SK-N-MC (cell line): Measurements from ENCODE around the gene MRPL48.

ENCODE experiments used
- DNase-seq: peaks from one replicate; pipeline ENCODE4 v3.0.0-alpha.2; 2011; ENCODE audit warnings: low read depth, low spot score
- H3K27ac ChIP-seq: fragments of 200-600 bp; sonication (generic); 2 replicates; pipeline ENCODE4 v1.5.1; 2016; ENCODE audit warnings: mixed run types
- H3K36me3 ChIP-seq: fragments of 200-600 bp; sonication (generic); 2 replicates; pipeline ENCODE4 v1.6.1; 2017; ENCODE audit warnings: antibody characterized with exemption, low read length, mixed read lengths; ENCODE audit not compliant: insufficient read depth
- H3K4me3 ChIP-seq: fragments of 200-600 bp; sonication (generic); 2 replicates; pipeline ENCODE4 v1.5.1; 2016
- H3K9ac ChIP-seq: fragments of 200-600 bp; sonication (generic); 2 replicates; pipeline ENCODE4 v1.8.0; 2017; ENCODE audit warnings: mixed run types, mixed read lengths; ENCODE audit not compliant: insufficient read length
- H3K9me3 ChIP-seq: fragments of 200-600 bp; sonication (generic); 2 replicates; pipeline ENCODE4 v1.6.1; 2017; ENCODE audit warnings: low read depth, mild to moderate bottlenecking, antibody characterized with exemption, low read length, moderate library complexity, mixed read lengths
- EZH2 ChIP-seq: fragments of 200-600 bp; sonication (generic); IDR thresholded peaks from one replicate; pipeline ENCODE4 v1.6.1; 2017; ENCODE audit warnings: antibody characterized with exemption
- FOXP2 ChIP-seq: optimal IDR thresholded peaks from 2 replicates; pipeline ENCODE3; 2011; ENCODE audit warnings: mild to moderate bottlenecking, moderate library complexity; ENCODE audit not compliant: insufficient read depth; ENCODE audit errors: extremely low read length, control extremely low read depth
- POLR2AphosphoS5 ChIP-seq: IDR thresholded peaks from 2 replicates; pipeline ENCODE4 v1.6.1; 2012; ENCODE audit warnings: mild to moderate bottlenecking, low read depth, low read length, borderline replicate concordance

MRPL48 gene

DNA sequence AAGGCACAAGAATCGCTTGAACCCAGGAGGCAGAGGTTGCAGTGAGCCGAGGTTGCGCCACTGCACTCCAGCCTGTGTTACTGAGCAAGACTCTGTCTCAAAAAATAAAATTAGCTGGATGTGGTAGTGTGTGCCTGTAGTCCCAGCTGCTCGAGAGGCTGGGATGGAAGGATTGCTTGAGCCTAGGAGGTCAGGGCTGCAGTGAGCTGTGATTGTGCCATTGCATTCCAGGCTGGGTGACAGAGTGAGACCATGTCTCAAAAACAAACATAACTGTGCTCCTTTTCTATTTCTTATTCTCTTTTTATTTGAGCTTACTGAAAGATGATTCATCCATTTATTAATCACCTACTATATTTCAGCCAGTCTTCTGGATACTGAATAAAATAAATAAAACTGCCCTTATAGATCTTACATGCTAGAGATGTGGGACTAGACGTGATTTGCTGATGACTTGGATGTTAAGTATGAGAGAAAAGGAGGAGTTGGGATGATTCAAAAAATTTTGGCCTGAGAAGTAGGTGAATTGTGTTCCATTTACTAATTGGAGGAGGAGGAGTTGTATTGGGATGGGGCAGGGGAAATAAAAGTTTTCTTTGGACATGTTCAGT lies 107.2 kb downstream of the MRPL48 start:
- Histone ChIP-seq H3K9ac (no peak overlapping the region), H3K27ac (no peak overlapping the region), H3K36me3 (peaks cover 11% of the 10 kb centered on the region), H3K9me3 (no peaks in the 10 kb centered on the region), H3K4me3 (no peak overlapping the region)
- no peak for TF ChIP-seq EZH2
- TF ChIP-seq FOXP2 = no peak
- no peak for TF ChIP-seq POLR2AphosphoS5
- DNase-seq = no peak

DNA sequence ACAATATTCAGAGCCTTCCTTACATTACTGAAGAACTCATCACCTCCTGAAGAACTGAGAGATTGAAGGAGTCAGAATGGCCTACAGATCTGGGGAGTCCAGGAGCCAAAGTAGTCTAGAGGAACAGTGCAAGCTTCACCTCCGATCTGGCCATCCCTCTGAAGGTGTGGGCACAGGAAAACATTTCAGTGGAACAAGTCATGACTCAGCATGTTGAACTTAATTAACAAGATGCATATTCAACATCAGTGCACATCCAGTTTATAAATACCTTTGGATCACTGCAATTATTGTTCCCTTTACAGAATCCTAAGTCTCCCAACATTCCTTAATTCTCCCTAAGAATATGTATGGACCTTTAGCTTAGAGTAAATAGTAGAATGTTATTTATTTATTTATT lies 114.6 kb downstream of the MRPL48 start:
- no peak for DNase-seq
- H3K4me3 ChIP-seq = no peak overlapping the region
- peaks cover 13% of the 10 kb centered on the region for H3K36me3 ChIP-seq
- no peak for TF ChIP-seq EZH2
- no peak for TF ChIP-seq FOXP2
- no peak for TF ChIP-seq POLR2AphosphoS5
- no peak overlapping the region for H3K9ac ChIP-seq
- no peaks in the 10 kb centered on the region for H3K9me3 ChIP-seq
- no peak overlapping the region for H3K27ac ChIP-seq

DNA sequence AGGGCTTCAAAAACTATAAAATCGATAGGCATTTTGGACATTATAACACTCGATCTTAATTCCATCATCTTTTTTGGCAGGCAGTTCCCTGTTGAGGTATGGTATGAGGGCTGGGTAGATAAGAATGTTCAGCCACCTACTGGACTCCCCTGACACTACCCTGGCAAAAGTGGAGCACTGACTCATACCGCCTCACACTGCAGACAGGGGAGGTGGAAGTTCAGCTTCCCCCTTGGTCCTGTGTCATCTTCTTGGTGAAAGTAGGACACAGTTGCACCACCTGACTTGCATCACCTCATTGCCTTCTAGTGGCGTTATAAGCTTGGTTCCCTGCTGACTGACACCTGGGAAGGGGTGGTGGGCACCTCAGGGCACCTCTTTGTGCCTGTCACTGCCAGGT lies 119.5 kb downstream of the MRPL48 start:
- no peak for TF ChIP-seq EZH2
- no peak for TF ChIP-seq POLR2AphosphoS5
- no peak for TF ChIP-seq FOXP2
- Histone ChIP-seq H3K9me3 (no peaks in the 10 kb centered on the region), H3K36me3 (peaks cover 19% of the 10 kb centered on the region; the same call in 1 of the 2 replicates), H3K9ac (no peak overlapping the region), H3K27ac (no peak overlapping the region), H3K4me3 (no peak overlapping the region)
- DNase-seq = no peak

DNA sequence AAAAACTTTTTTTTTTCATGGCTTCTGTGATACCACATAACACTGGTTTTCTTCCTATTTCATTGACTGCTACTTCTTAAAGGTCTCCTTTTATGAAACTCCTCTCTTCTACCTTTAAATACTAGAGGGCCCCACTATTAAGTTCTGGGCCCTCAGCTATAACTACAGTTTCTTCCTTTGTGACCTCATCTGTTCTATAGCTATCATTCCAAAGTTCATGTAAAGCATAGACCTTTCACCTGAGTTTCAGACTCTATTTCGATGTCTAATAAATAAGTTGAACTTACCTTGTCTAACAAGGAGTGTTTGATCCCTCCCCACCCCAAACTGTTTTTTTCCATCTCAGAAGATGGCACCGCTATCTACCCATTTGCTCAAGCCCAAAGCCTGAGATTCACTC lies 124.4 kb downstream of the MRPL48 start:
- DNase-seq = no peak
- TF ChIP-seq EZH2 (no peak), POLR2AphosphoS5 (no peak), FOXP2 (no peak)
- H3K4me3 ChIP-seq = no peak overlapping the region
- no peak overlapping the region for H3K9ac ChIP-seq
- H3K36me3 ChIP-seq = peaks cover 29% of the 10 kb centered on the region; the same call in 1 of the 2 replicates
- H3K9me3 ChIP-seq = no peaks in the 10 kb centered on the region
- no peak overlapping the region for H3K27ac ChIP-seq

DNA sequence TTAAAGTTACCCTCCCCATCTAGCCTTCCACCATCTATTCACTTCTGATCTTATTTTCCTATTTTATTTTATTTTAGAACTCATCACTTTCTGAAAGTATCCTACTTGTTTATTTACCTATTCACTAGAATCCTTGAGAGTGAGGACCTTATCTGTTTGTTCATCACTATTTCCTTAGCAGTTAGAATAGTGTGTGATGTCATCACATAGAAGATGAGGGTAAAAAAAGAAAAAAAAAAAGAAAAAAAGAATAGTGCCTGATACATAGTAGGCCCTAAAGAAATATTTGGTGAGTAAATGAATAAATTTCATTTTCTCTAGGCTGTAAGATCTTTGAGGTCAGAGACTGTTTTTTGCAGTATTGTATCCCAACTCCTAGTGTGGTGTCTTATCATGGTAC lies 125.8 kb downstream of the MRPL48 start:
- Histone ChIP-seq H3K4me3 (no peak overlapping the region), H3K27ac (no peak overlapping the region), H3K9ac (no peak overlapping the region), H3K9me3 (no peaks in the 10 kb centered on the region), H3K36me3 (peaks cover 38% of the 10 kb centered on the region)
- DNase-seq = no peak
- TF ChIP-seq POLR2AphosphoS5 = no peak
- TF ChIP-seq FOXP2 = no peak
- TF ChIP-seq EZH2 = no peak

DNA sequence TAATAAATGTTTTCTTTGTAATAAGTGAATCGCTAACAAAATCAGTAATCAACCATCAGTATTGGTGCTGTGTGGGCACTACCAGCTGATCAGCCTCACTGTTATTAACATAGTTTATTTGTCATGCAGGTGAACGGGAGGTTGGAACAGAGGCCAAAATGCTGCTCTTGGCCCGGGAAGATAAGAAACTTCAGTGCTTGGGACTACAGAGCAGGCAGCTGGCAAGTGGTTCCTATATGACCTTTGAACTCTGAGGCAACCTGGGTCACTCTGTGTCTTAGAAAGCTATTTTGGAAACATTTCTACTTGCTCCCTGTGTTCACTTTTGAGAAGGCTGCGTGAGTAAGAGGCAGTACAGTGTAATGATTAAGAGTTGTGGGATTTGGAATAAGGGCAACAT lies 126.6 kb downstream of the MRPL48 start:
- H3K4me3 ChIP-seq = no peak overlapping the region
- H3K9ac ChIP-seq = no peak overlapping the region
- TF ChIP-seq FOXP2 = no peak
- TF ChIP-seq EZH2 = no peak
- no peak for TF ChIP-seq POLR2AphosphoS5
- H3K9me3 ChIP-seq = no peaks in the 10 kb centered on the region
- DNase-seq = no peak
- H3K27ac ChIP-seq = no peak overlapping the region
- peaks cover 44% of the 10 kb centered on the region for H3K36me3 ChIP-seq
